Natural killer cell (primary cell): ENCODE data around the gene CSRP1. TPM values are rescaled to one million over a fixed set of nuclear protein-coding genes. Genes with fewer than 3 reads are reported as not detected.

ENCODE experiments used
- ATAC-seq, 3 donors: fragments of 150-1000 bp in 2 of 3; fragments of 200-7000 bp in 1 of 3; cut with Tn5 transposase; 1 replicate in 1 of 3; 2 replicates in 2 of 3; pipeline ENCODE4 v1.10.0; 2021; ENCODE audit warnings: mild to moderate bottlenecking in 2 of 3, moderate library complexity in 2 of 3
- DNase-seq, 2 donors: peaks; one replicate each; pipeline versions ENCODE4 v3.0.0 to v3.0.0-alpha.2; 2013 to 2021; ENCODE audit warnings: mixed read lengths in 1 of 2
- H3K27ac ChIP-seq: one replicate; pipeline ENCODE4 v1.5.1; 2013; ENCODE audit warnings: mild to moderate bottlenecking, low read length
- H3K27me3 ChIP-seq: one replicate; pipeline ENCODE4 v1.6.1; 2013; ENCODE audit warnings: low read length; ENCODE audit not compliant: control insufficient read depth, insufficient read depth
- H3K36me3 ChIP-seq: one replicate; pipeline ENCODE4 v1.6.1; 2013; ENCODE audit warnings: low read length; ENCODE audit not compliant: control insufficient read depth, insufficient read depth
- H3K4me1 ChIP-seq: one replicate; pipeline ENCODE4 v1.6.1; 2013; ENCODE audit warnings: low read length; ENCODE audit not compliant: control insufficient read depth, insufficient read depth
- H3K4me3 ChIP-seq: one replicate; pipeline ENCODE4 v1.5.1; 2013; ENCODE audit warnings: low read length
- H3K9me3 ChIP-seq: one replicate; pipeline ENCODE4 v1.6.1; 2013; ENCODE audit warnings: low read length; ENCODE audit not compliant: control insufficient read depth, insufficient read depth
- H3K27ac Mint-ChIP-seq, 2 donors: one replicate each; pipeline ENCODE4 v1.8.0; 2022; ENCODE audit warnings: mild to moderate bottlenecking in 2 of 2, mixed read lengths in 2 of 2, moderate library complexity in 1 of 2
- H3K27me3 Mint-ChIP-seq, 2 donors: one replicate each; pipeline ENCODE4 v1.8.0; 2022; ENCODE audit warnings: low read depth in 2 of 2, mixed read lengths in 2 of 2
- H3K36me3 Mint-ChIP-seq: one replicate; pipeline ENCODE4 v1.8.0; 2022; ENCODE audit warnings: mixed read lengths
- H3K4me1 Mint-ChIP-seq, 2 donors: one replicate each; pipeline ENCODE4 v1.8.0; 2022; ENCODE audit warnings: mixed read lengths in 2 of 2
- H3K4me3 Mint-ChIP-seq: one replicate; pipeline ENCODE4 v1.8.0; 2022; ENCODE audit warnings: mild to moderate bottlenecking, moderate library complexity, mixed read lengths
- H3K9me3 Mint-ChIP-seq, 2 donors: one replicate each; pipeline ENCODE4 v1.8.0; 2022; ENCODE audit warnings: mixed read lengths in 2 of 2
- WGBS: methylation state at CpG from one replicate; pipeline ENCODE4 v1.1.7; 2013; ENCODE audit warnings: missing lambda C conversion rate; ENCODE audit not compliant: insufficient coverage; 5-methylcytosine and 5-hydroxymethylcytosine counted together
- intact Hi-C: fragments of 100-400 bp; cut with micrococcal nuclease; formaldehyde crosslinking; loops from one replicate; pipeline ENCODE4 v1.14.2; 2022
- total RNA-seq, 4 donors: library from RNA; stranded (reverse); fragments of 120-200 nt in 1 of 4; gene quantifications; one replicate each; pipeline versions ENCODE4 v1.2.3 to v1.2.4, GENCODE V29; 2013 to 2022
- TF ChIP-seq, protein P1 (sequence below): fragments of 200-600 bp; IDR thresholded peaks from one replicate; pipeline ENCODE4 v1.8.0; 2022; ENCODE audit warnings: antibody characterized with exemption

The CSRP1 gene
- total RNA-seq, 3 donors from 2014 or later (not counting 1 experiment from before 2014, with no cell fraction given): 36.9 to 48.4 (median 44.1) TPM

DNA sequence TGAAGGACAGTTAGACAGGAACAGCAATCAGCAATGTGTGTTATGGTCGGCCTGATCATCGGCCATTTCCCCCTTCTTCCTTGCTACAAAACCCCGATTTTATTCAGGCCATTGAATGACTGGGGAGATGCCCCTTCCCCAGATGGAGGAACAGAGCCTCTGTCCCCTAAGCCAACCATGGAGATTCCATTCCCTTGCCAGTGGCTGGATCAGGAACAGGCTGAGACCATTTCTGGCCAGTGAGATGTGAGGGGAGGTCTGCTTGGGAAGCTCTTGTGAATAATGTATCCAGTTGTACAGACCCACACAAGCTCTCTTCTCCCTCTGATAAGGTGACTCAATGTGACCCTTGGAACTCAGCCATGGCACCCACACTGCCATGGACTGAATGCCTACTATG lies 7.7 kb downstream of the CSRP1 start:
- intact Hi-C loops: no loop called here

DNA sequence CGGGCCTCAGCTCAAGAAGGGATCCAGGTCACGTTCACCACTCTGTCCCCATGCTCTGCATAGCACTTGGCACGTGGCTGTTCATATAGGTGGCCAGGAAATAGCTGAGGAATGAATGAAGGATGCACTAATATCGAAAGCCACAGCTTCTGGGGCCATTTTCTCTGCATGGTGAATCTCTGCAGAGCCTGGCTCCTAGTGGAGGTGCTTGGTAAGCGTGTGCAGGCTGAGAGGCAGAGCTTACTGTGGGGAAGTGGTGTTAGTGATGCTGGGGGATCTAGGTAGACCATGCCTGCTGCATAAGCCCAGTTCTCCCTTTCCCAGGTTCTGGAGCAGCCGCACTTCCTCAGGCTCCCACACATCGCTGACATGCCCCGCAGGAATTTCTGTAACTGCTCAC lies 8.3 kb downstream of the CSRP1 start:
- Mint-ChIP-seq H3K27ac (no peak overlapping the region), H3K36me3 (no peaks in the 10 kb centered on the region), H3K4me1 (peaks cover 0 to 9% of the 10 kb centered on the region in 2 donors), H3K4me3 (no peak overlapping the region), H3K27me3 (no peaks in the 10 kb centered on the region), H3K9me3 (no peaks in the 10 kb centered on the region)
- 91% methylated on average over 8 of the region's 8 CpGs for WGBS
- intact Hi-C loops: no loop called here
- H3K4me3 ChIP-seq: no peak overlapping the region
- no peaks in the 10 kb centered on the region for H3K4me1 ChIP-seq
- TF ChIP-seq, protein P1, sequence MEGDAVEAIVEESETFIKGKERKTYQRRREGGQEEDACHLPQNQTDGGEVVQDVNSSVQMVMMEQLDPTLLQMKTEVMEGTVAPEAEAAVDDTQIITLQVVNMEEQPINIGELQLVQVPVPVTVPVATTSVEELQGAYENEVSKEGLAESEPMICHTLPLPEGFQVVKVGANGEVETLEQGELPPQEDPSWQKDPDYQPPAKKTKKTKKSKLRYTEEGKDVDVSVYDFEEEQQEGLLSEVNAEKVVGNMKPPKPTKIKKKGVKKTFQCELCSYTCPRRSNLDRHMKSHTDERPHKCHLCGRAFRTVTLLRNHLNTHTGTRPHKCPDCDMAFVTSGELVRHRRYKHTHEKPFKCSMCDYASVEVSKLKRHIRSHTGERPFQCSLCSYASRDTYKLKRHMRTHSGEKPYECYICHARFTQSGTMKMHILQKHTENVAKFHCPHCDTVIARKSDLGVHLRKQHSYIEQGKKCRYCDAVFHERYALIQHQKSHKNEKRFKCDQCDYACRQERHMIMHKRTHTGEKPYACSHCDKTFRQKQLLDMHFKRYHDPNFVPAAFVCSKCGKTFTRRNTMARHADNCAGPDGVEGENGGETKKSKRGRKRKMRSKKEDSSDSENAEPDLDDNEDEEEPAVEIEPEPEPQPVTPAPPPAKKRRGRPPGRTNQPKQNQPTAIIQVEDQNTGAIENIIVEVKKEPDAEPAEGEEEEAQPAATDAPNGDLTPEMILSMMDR: no peak
- no peak for ATAC-seq
- no peaks in the 10 kb centered on the region for H3K27me3 ChIP-seq
- H3K27ac ChIP-seq: no peak overlapping the region
- H3K36me3 ChIP-seq: peaks cover 13% of the 10 kb centered on the region
- H3K9me3 ChIP-seq: no peaks in the 10 kb centered on the region
- no peak for DNase-seq

More for the DNA sequence above, 7.7 kb downstream of the CSRP1 start:
- no peak overlapping the region for H3K27ac Mint-ChIP-seq
- no peaks in the 10 kb centered on the region for H3K27me3 ChIP-seq
- no peak overlapping the region for H3K4me3 ChIP-seq
- ATAC-seq (no peak), DNase-seq (no peak)
- no peak overlapping the region for H3K27ac ChIP-seq
- no peaks in the 10 kb centered on the region for H3K27me3 Mint-ChIP-seq
- H3K9me3 ChIP-seq: no peaks in the 10 kb centered on the region
- H3K4me1 ChIP-seq: no peaks in the 10 kb centered on the region
- H3K4me3 Mint-ChIP-seq: no peak overlapping the region
- TF ChIP-seq, protein P1: no peak
- no peaks in the 10 kb centered on the region for H3K9me3 Mint-ChIP-seq
- 97% methylated on average over 3 of the region's 3 CpGs for WGBS
- peaks cover 10% of the 10 kb centered on the region for H3K36me3 ChIP-seq
- no peaks in the 10 kb centered on the region for H3K36me3 Mint-ChIP-seq
- H3K4me1 Mint-ChIP-seq: peaks cover 0 to 9% of the 10 kb centered on the region in 2 donors

DNA sequence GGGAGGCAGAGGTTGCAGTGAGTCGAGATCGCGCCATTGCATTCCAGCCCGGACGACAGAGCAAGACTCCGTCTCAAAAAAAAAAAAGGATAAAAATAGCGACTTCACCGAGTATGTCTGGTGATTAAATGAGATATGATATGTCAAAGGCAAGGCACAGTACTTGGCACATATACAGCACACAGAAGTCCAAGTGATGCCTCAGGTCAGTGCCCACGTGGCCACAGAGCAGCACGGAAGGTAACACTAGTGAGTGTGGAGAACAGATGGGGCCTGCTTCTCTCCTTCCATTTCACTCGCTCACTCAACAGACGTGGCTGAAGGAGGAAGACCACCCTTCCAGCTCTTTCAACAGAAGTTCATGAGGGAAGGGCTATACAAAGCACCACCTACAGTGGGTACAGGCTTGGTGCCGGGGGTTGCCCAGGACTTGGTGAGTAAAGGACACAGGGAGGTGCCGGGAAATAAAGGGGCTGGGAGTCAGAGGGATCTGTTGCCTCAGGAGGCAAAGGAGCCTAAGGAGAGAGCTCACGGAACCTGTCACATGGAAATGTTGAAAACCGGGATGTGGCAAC lies 8.9 kb downstream of the CSRP1 start:
- Histone ChIP-seq H3K4me3 (no peak overlapping the region), H3K36me3 (peaks cover 15% of the 10 kb centered on the region), H3K4me1 (no peaks in the 10 kb centered on the region), H3K9me3 (no peaks in the 10 kb centered on the region), H3K27me3 (no peaks in the 10 kb centered on the region), H3K27ac (no peak overlapping the region)
- TF ChIP-seq, protein P1: no peak
- ATAC-seq: no peak
- intact Hi-C loops: no loop called here
- Mint-ChIP-seq H3K9me3 (no peaks in the 10 kb centered on the region), H3K27me3 (no peaks in the 10 kb centered on the region), H3K4me3 (no peak overlapping the region), H3K36me3 (no peaks in the 10 kb centered on the region), H3K4me1 (peaks cover 0 to 9% of the 10 kb centered on the region in 2 donors), H3K27ac (no peak overlapping the region)
- WGBS: 98% methylated on average over 16 of the region's 16 CpGs
- DNase-seq: no peak

DNA sequence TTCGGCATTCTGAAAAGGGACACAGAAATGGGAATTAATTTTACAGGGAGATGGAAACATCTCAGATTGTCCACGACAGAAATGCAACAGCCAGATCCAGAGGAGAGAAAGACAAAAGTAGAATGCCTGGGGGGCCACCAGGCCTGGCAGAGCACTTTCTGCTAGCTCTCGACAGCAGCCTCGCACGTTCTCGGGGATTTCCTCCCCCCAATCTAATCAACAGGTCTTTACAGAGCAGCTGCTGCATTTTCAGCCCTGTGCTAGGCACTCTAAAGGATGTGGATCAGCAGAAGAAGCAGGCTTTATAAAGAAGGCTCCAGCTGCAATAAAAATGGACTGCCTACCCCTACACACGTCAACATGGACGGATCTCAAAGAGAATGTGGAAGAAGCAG lies 10.6 kb downstream of the CSRP1 start:
- H3K36me3 ChIP-seq: peaks cover 22% of the 10 kb centered on the region
- Mint-ChIP-seq H3K4me3 (no peak overlapping the region), H3K4me1 (peaks cover 9 to 15% of the 10 kb centered on the region in 2 donors), H3K27ac (no peak overlapping the region), H3K27me3 (no peaks in the 10 kb centered on the region), H3K36me3 (no peaks in the 10 kb centered on the region), H3K9me3 (no peaks in the 10 kb centered on the region)
- no peaks in the 10 kb centered on the region for H3K27me3 ChIP-seq
- no peak overlapping the region for H3K27ac ChIP-seq
- intact Hi-C loops: no loop called here
- ATAC-seq (no peak), DNase-seq (no peak)
- no peak overlapping the region for H3K4me3 ChIP-seq
- no peaks in the 10 kb centered on the region for H3K9me3 ChIP-seq
- no peaks in the 10 kb centered on the region for H3K4me1 ChIP-seq
- whole genome bisulfite sequencing: 97% methylated on average over 8 of the region's 8 CpGs
- TF ChIP-seq, protein P1: no peak
